ENCODE measurements around the gene ITM2B.

ITM2B gene

GRCh38 chr13:48311223-48311622 lies 78.2 kb downstream of the ITM2B start:
- no peak for DNase-seq (ENCODE audit: low read depth)

DNA sequence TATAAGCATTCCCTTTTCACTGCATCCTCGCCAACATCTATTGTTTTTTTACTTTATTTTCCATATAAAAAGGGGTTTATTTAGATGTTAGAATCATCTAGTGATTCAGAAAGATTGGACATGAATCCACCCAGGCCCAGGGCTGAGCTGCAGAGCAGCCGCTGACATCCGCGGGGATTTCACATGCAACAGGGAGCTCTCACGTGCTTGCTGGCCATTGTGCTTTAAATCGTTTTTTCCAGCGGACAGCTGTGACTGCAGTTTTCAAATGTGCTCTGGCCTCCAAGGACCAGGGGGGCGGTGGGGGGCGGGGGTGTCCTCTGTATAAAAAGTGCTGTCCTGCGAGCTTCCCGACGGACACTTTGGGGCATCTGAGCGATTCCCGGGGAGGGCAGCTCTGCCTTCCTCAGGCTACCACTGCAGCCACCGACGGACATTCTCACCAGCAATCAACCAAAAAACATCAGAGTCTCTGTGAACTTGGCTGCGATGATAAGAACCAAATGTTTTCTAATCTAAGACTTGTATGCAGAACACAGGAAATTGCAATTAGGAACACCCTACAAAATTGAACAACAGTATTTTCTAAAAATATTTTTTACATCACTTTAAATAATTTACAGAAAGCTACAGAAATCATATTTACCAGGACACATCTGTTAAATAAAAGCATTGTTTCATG lies 83.1 kb downstream of the ITM2B start:
- no peak for DNase-seq (ENCODE audit: low read depth)

- DNase-seq (ENCODE audit: low read depth) = no peak
Observed at GRCh38 chr13:48316826-48317510, 84.0 kb downstream of the ITM2B start.

- no peak for DNase-seq (ENCODE audit: low read depth)
Observed at GRCh38 chr13:48317511-48318376, 84.7 kb downstream of the ITM2B start.

- DNase-seq (ENCODE audit: low read depth) = no peak
Observed at GRCh38 chr13:48318377-48318811, 85.4 kb downstream of the ITM2B start.

- DNase-seq (ENCODE audit: low read depth) = no peak
Observed at GRCh38 chr13:48318821-48319511, 86.0 kb downstream of the ITM2B start.

All from activated T-helper 9 cell treated with anti-CD3 and anti-CD28 coated beads, Interleukin-2, amount 50 U/mL, for 16 hours (primary cell).